ENCODE results near the gene BPIFB6.
"Not testable (repeated sequence)": the region's sequence is repeated elsewhere in the genome, so short reads cannot be mapped to it uniquely, and the experiment has no call there.

BPIFB6 gene

GRCh38 chr20:33030569-33030968 is 879 bp upstream of the BPIFB6 start:
- DNase-seq: no peak

GRCh38 chr20:33032555-33032954 is 1.1 kb downstream of the BPIFB6 start:
- DNase-seq: no peak

DNA sequence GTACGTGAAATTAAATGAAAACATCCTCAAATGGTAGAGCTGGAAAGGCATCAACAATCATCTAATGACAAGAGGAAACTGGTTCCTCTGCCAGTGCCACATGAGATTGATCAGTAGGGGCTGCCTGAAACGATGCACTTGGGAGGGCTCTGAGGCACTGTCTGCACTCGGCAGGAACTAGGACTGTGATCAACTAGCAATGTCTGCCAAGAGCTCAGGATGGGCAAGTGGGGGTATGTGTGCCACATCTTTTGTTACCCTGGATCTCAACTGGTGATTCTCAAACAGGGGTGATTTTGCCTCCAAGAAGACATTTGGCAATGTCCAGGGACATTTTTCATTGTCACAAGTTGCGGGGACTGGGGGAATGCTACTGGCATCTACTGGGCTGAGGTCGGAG is 1.9 kb downstream of the BPIFB6 start:
- no peak for DNase-seq

GRCh38 chr20:33034115-33034514 is 2.7 kb downstream of the BPIFB6 start:
- DNase-seq: no peak

DNA sequence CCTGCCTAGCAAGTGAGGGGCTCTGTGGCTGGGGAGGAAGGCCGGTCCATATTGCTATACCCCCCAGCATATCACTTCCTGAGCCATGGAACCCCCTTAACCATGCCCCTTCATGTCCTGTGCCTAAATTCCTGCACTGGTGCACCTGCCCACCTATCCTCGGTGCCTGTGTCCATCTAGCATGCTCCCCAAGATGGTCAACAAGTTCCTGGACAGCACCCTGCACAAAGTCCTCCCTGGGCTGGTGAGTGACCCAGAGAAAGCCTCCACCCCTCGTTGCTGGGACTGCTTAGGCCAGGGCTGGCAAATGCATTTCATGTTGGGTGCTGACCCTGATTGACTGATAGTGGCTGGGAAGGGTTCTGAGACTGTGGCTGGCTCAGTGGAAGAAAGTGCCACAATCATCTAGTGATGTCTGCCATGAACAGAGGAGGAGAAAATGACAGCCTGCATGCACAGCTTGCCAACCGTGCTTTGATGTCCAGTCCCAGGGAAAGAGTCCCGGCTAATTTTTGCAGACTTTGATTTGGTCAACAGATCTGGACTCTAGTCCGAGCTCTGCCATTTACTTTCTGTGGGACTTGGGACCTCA is 3.5 kb downstream of the BPIFB6 start:
- no peak for DNase-seq

- DNase-seq: no peak
Measured at GRCh38 chr20:33037456-33037855, 6.0 kb downstream of the BPIFB6 start.

DNA sequence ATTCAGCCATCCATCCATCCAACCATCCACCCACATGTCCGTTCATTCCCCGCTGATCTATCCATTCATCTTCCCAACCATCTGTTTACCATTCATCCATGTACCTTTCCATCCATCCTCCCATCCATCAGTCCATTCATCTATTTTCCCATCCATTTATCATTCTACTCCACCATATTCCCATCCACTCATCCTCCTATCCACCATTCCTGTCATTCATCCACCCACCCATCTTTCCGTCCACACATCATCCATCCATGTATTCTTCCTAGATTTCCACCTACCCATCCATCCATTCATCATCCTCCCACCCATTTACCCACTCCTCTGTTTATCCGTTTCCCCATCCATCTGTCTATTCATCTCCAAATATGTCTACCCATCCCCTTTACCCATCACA is 6.8 kb downstream of the BPIFB6 start:
- no peak for DNase-seq

DNA sequence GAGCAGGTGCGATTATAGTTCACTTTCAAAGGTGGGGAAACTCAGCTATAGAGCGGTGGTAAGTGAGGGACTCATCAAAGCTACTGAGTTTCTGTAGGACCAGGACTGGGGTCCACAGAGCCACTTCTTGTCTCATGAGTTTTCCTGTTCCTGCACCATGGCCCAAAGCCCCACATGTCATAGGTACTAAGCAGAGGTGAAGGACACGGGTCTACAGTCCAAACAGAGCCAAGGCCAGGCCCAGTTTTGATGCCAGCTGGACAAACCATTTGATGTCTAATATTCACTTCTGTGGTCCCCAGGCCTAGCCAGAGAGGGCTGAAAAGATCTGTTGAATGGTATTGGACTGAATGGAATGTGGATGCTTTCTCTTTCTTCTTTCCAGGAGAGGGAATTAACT is 11.0 kb downstream of the BPIFB6 start:
- no peak for DNase-seq

- DNase-seq: no peak
Measured at GRCh38 chr20:33042983-33043730, 11.7 kb downstream of the BPIFB6 start.

GRCh38 chr20:33043731-33044181 is 12.3 kb downstream of the BPIFB6 start:
- no peak for DNase-seq

DNA sequence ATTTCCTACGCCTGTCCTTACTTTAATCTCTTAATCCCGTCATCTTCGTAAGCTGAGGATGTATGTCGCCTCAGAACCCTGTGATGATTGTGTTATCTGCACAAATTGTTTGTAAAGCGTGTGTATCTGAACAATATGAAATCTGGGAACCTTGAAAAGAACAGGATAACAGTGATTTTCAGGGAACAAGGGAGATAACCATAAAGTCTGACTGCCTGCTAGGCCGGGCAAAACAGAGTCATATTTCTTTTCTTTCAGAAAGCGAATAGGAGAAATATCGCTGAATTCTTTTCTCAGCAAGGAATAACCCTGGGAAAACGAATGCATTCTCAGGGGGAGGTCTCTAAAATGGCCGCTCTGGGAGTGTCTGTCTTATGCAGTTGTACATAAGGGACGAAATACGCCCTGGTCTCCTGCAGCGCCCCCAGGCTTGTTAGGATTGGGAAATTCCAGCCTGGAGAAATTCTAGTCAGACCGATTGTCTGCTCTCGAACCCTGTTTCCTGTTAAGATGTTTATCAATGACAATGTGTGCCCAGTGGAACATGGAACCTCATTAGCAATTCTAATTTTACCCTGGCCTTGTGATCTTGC is 13.8 kb downstream of the BPIFB6 start:
- not testable (repeated sequence) for DNase-seq

DNA sequence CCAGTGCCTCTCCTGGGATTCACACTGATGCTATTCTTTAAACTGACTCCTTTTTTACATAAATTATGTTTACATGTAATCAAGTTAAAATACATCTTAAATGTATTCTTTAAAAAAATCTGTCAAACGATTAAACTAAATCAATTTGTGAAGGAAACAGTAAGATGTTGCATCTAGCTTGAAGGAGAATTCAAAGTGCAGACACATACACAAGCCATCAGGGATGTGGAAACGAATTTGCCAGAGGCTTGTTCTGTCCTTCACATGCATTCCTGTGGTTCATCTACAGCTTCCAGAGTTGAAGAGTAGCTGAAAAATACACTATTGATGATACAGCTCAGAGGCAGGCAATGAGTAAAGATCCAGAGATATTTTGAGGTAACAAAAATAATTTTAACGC is 15.0 kb downstream of the BPIFB6 start:
- DNase-seq: no peak

DNA sequence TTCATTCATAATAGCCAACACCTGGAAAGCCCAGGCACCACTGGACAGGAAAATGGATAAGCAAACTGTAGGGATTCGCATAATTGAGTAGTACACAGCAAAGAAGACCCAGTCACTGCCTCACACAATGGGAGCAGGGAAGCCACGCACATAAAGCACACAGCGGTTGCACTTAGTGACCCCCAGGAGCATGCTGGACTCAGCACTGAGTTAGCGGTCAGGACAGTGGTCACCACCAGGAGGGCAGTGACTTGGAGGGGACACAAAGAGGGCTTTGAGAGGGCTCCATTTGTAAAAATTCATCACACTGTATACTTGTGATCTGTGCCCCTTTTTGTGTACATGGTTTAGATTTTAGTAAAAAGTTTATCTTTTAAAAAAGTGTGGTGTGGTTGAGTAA is 19.9 kb downstream of the BPIFB6 start:
- DNase-seq: no peak

- no peak for DNase-seq
Measured at GRCh38 chr20:33053291-33054106, 22.1 kb downstream of the BPIFB6 start, which contains the start of gene BPIFB3. TSS of gene BPIFB3 (plus strand) at chr20:33053903. CDS start at chr20:33055436, 1,533 bp downstream.

- DNase-seq: no peak
Measured at GRCh38 chr20:33054381-33054780, 22.9 kb downstream of the BPIFB6 start.

GRCh38 chr20:33054791-33055190 is 23.3 kb downstream of the BPIFB6 start:
- no peak for DNase-seq

DNA sequence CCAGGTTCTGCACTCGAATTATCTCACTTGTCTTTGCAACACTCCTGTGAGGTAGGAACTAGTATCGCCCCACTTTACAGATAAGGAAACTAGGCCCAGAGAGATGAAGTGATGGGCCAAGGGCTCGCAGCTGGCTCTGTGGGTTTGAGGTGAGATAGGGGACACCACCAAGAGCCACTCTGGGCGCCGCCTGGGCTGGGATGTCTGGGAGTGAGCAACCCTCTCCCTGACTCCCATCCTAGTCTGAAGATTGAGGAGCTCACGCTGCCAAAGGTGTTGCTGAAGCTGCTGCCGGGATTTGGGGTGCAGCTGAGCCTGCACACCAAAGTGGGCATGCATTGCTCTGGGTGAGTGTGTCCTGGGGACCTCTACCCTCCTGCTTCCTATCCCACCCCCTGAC is 27.7 kb downstream of the BPIFB6 start:
- DNase-seq: no peak

DNA sequence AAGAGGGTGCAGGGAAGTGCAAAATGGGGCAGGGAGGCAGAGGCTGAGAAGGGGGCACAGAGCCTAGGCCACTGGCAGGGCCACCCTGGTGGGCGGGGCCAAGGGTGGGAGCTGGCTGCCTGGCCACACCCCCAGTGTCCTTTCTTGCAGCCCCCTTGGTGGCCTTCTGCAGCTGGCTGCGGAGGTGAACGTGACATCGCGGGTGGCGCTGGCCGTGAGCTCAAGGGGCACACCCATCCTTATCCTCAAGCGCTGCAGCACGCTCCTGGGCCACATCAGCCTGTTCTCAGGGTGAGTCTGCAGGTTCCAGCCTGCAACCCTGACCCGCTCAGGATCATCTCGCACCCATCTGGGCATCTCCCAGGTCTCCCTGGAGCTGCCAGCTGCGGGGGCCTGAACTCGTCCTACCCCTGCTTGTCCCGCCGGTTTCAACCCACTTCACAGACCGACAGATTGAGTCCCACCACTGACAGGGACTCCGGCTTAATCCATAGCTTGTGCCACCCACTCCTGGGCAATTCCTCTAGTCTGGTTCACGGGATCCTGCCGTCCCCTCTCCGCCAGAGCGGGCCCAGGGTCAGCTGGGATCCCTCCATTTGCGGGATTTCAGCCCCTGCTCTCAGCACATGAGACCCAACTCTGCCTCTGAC is 28.4 kb downstream of the BPIFB6 start:
- DNase-seq: no peak

GRCh38 chr20:33061658-33062028 is 30.2 kb downstream of the BPIFB6 start:
- DNase-seq: no peak

DNA sequence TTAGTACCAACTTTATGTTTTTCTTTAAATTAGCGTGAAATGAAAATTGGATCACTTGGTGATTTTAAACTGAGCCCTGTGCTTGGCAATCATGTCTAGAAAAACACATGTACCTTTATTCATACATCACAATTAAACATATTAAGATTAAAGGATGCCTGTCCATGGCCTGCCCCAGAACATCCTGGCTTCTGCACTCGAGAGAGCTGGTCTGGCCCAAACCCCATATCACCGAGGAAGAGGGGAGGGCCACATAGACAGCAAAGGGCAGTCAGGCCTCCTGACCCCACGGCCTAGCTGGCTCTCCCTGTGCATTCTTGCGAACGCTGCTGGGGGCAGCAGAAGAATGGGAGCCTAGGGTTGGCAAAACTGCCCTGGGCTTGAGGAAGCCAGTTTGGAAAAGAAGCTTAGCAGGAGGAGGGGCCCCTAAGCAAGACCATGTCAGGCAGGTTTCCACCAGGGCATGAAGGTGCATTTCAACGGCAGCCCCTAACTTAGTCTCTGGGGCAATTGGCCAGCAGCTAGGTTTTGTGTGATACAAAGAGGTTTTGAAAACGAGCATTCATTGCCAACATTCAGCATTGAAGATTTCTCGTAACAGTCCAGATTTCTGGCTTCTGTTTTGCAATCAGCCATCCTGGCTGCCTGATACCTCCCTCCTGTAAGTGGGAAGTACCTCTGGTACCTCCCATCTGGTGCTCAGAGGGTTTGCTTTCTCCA is 30.8 kb downstream of the BPIFB6 start:
- no peak for DNase-seq

DNA sequence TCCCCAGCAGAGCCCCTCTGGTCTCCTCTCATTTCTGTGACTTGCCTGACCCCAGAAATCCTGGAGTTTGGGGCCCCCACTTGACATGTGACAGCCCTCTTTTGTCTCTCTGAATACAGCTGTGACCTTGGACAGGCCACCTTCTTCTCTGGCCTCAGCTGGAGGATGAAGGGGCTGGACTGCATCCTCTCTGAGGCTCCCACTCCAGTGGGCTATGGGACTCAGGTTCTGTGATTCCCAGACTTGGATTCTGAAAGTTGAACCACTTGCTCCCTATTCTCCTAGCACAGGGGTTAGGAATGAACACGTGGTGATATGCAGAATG is 31.3 kb downstream of the BPIFB6 start:
- no peak for DNase-seq

- DNase-seq: no peak
Measured at GRCh38 chr20:33063271-33063670, 31.8 kb downstream of the BPIFB6 start.
